Measurements from ENCODE around the gene GPRC5B. TPM values are rescaled to one million over a fixed set of nuclear protein-coding genes. Genes with fewer than 3 reads are reported as not detected.

The GPRC5B gene
- total and polyA plus RNA-seq, 7 experiments from 2014 or later: 0.15 to 9.8 (median 4.8) TPM

GRCh38 chr16:19837984-19838707 lies 46.5 kb downstream of the GPRC5B start:
- H3K4me3 Mint-ChIP-seq: no peak overlapping the region
- H3K9me3 ChIP-seq (ENCODE audit: control insufficient read depth in 2 of 3, low read length in 3 of 3): no peaks in the 10 kb centered on the region
- H3K36me3 Mint-ChIP-seq: no peaks in the 10 kb centered on the region
- H3K27me3 Mint-ChIP-seq: no peaks in the 10 kb centered on the region
- no peaks in the 10 kb centered on the region for H3K9me3 Mint-ChIP-seq
- H3K4me3 ChIP-seq (ENCODE audit: low read length): no peak overlapping the region
- H3K27ac ChIP-seq (ENCODE audit: low read depth, low read length): no peak overlapping the region
- H3K36me3 ChIP-seq (ENCODE audit: control insufficient read depth in 2 of 3, insufficient read depth in 3 of 3, low read length in 3 of 3): no peaks in the 10 kb centered on the region
- peak overlapping the region in 1 of 9 donors; percentile 20 for H3K27ac Mint-ChIP-seq
- no peak for ATAC-seq
- H3K27me3 ChIP-seq (ENCODE audit: control insufficient read depth in 2 of 2, insufficient read depth in 2 of 2, low read length in 2 of 2): no peaks in the 10 kb centered on the region
- ChIA-PET CTCF (no interaction called here), POLR2A (no interaction called here)
- intact Hi-C loops (cut with micrococcal nuclease): no loop called here
- no peaks in the 10 kb centered on the region for H3K4me1 Mint-ChIP-seq
- DNase-seq: no peak
- no peaks in the 10 kb centered on the region for H3K4me1 ChIP-seq (ENCODE audit: control insufficient read depth in 2 of 2, insufficient read depth in 2 of 2, low read length in 2 of 2)

- DNase-seq: no peak
- ChIA-PET POLR2A (no interaction called here), CTCF (interaction anchor here (1.0 kb wide), 1 partner anchor 26 kb away, joined by 3 read pairs; no protein-coding TSS in a partner anchor)
- Mint-ChIP-seq H3K27me3 (no peaks in the 10 kb centered on the region), H3K27ac (peak overlapping the region in 1 of 9 donors; percentile 20), H3K9me3 (no peaks in the 10 kb centered on the region), H3K4me1 (no peaks in the 10 kb centered on the region), H3K36me3 (no peaks in the 10 kb centered on the region), H3K4me3 (no peak overlapping the region)
- intact Hi-C loops (cut with micrococcal nuclease): no loop called here
- H3K27me3 ChIP-seq (ENCODE audit: control insufficient read depth in 2 of 2, insufficient read depth in 2 of 2, low read length in 2 of 2): no peaks in the 10 kb centered on the region
- H3K9me3 ChIP-seq (ENCODE audit: control insufficient read depth in 2 of 3, low read length in 3 of 3): no peaks in the 10 kb centered on the region
- H3K4me3 ChIP-seq (ENCODE audit: low read length): no peak overlapping the region
- H3K4me1 ChIP-seq (ENCODE audit: control insufficient read depth in 2 of 2, insufficient read depth in 2 of 2, low read length in 2 of 2): no peaks in the 10 kb centered on the region
- no peaks in the 10 kb centered on the region for H3K36me3 ChIP-seq (ENCODE audit: control insufficient read depth in 2 of 3, insufficient read depth in 3 of 3, low read length in 3 of 3)
- no peak for ATAC-seq
- H3K27ac ChIP-seq (ENCODE audit: low read depth, low read length): no peak overlapping the region
These were observed 47.2 kb downstream of the GPRC5B start for GRCh38 chr16:19837331-19837980.

GRCh38 chr16:19835968-19836421 lies 48.7 kb downstream of the GPRC5B start:
- Mint-ChIP-seq H3K27me3 (no peaks in the 10 kb centered on the region), H3K9me3 (no peaks in the 10 kb centered on the region), H3K4me1 (no peaks in the 10 kb centered on the region), H3K36me3 (no peaks in the 10 kb centered on the region), H3K4me3 (no peak overlapping the region), H3K27ac (no peak overlapping the region)
- H3K27ac ChIP-seq (ENCODE audit: low read depth, low read length): no peak overlapping the region
- no peaks in the 10 kb centered on the region for H3K9me3 ChIP-seq (ENCODE audit: control insufficient read depth in 2 of 3, low read length in 3 of 3)
- ChIA-PET CTCF (no interaction called here), POLR2A (no interaction called here)
- ATAC-seq (no peak), DNase-seq (no peak)
- no peaks in the 10 kb centered on the region for H3K4me1 ChIP-seq (ENCODE audit: control insufficient read depth in 2 of 2, insufficient read depth in 2 of 2, low read length in 2 of 2)
- intact Hi-C loops (cut with micrococcal nuclease): no loop called here
- no peak overlapping the region for H3K4me3 ChIP-seq (ENCODE audit: low read length)
- H3K27me3 ChIP-seq (ENCODE audit: control insufficient read depth in 2 of 2, insufficient read depth in 2 of 2, low read length in 2 of 2): no peaks in the 10 kb centered on the region
- H3K36me3 ChIP-seq (ENCODE audit: control insufficient read depth in 2 of 3, insufficient read depth in 3 of 3, low read length in 3 of 3): no peaks in the 10 kb centered on the region

GRCh38 chr16:19835196-19835595 lies 49.5 kb downstream of the GPRC5B start:
- Mint-ChIP-seq H3K4me3 (no peak overlapping the region), H3K9me3 (no peaks in the 10 kb centered on the region)
- intact Hi-C loops (cut with micrococcal nuclease): no loop called here

GRCh38 chr16:19833581-19833980 lies 51.1 kb downstream of the GPRC5B start:
- CTCF ChIA-PET: no interaction called here
- H3K27ac Mint-ChIP-seq: no peak overlapping the region
- no peaks in the 10 kb centered on the region for H3K9me3 Mint-ChIP-seq
- H3K36me3 Mint-ChIP-seq: no peaks in the 10 kb centered on the region
- H3K4me3 Mint-ChIP-seq: no peak overlapping the region
- no peaks in the 10 kb centered on the region for H3K4me1 ChIP-seq (ENCODE audit: control insufficient read depth in 2 of 2, insufficient read depth in 2 of 2, low read length in 2 of 2)
- H3K27me3 ChIP-seq (ENCODE audit: control insufficient read depth in 2 of 2, insufficient read depth in 2 of 2, low read length in 2 of 2): no peaks in the 10 kb centered on the region
- H3K36me3 ChIP-seq (ENCODE audit: control insufficient read depth in 2 of 3, insufficient read depth in 3 of 3, low read length in 3 of 3): no peaks in the 10 kb centered on the region
- DNase-seq: no peak
- H3K4me1 Mint-ChIP-seq: peaks cover 0 to 2% (median 0%) of the 10 kb centered on the region in 7 donors
- POLR2A ChIA-PET: no interaction called here
- no peaks in the 10 kb centered on the region for H3K27me3 Mint-ChIP-seq
- H3K9me3 ChIP-seq (ENCODE audit: control insufficient read depth in 2 of 3, low read length in 3 of 3): no peaks in the 10 kb centered on the region
- ATAC-seq: no peak
- no peak overlapping the region for H3K27ac ChIP-seq (ENCODE audit: low read depth, low read length)
- no peak overlapping the region for H3K4me3 ChIP-seq (ENCODE audit: low read length)
- intact Hi-C loops (cut with micrococcal nuclease): no loop called here

More at GRCh38 chr16:19835196-19835595, 49.5 kb downstream of the GPRC5B start:
- Histone ChIP-seq H3K27me3 (ENCODE audit: control insufficient read depth in 2 of 2, insufficient read depth in 2 of 2, low read length in 2 of 2) (no peaks in the 10 kb centered on the region), H3K4me3 (ENCODE audit: low read length) (no peak overlapping the region), H3K4me1 (ENCODE audit: control insufficient read depth in 2 of 2, insufficient read depth in 2 of 2, low read length in 2 of 2) (no peaks in the 10 kb centered on the region), H3K36me3 (ENCODE audit: control insufficient read depth in 2 of 3, insufficient read depth in 3 of 3, low read length in 3 of 3) (no peaks in the 10 kb centered on the region), H3K9me3 (ENCODE audit: control insufficient read depth in 2 of 3, low read length in 3 of 3) (no peaks in the 10 kb centered on the region), H3K27ac (ENCODE audit: low read depth, low read length) (no peak overlapping the region)
- DNase-seq: no peak
- Mint-ChIP-seq H3K27me3 (no peaks in the 10 kb centered on the region), H3K36me3 (no peaks in the 10 kb centered on the region), H3K27ac (no peak overlapping the region), H3K4me1 (peaks cover 0 to 2% (median 0%) of the 10 kb centered on the region in 7 donors)
- ATAC-seq: no peak
- POLR2A ChIA-PET: no interaction called here
- CTCF ChIA-PET: interaction anchor here (0.7 kb wide), 1 partner anchor 9 kb away, joined by 3 read pairs; no protein-coding TSS in a partner anchor

GRCh38 chr16:19833176-19833575 lies 51.5 kb downstream of the GPRC5B start:
- POLR2A ChIA-PET: no interaction called here
- Mint-ChIP-seq H3K36me3 (no peaks in the 10 kb centered on the region), H3K27ac (no peak overlapping the region), H3K4me3 (no peak overlapping the region), H3K27me3 (no peaks in the 10 kb centered on the region), H3K4me1 (peaks cover 0 to 2% (median 0%) of the 10 kb centered on the region in 7 donors), H3K9me3 (no peaks in the 10 kb centered on the region)
- DNase-seq: no peak
- H3K4me1 ChIP-seq (ENCODE audit: control insufficient read depth in 2 of 2, insufficient read depth in 2 of 2, low read length in 2 of 2): no peaks in the 10 kb centered on the region
- H3K36me3 ChIP-seq (ENCODE audit: control insufficient read depth in 2 of 3, insufficient read depth in 3 of 3, low read length in 3 of 3): no peaks in the 10 kb centered on the region
- H3K27me3 ChIP-seq (ENCODE audit: control insufficient read depth in 2 of 2, insufficient read depth in 2 of 2, low read length in 2 of 2): no peaks in the 10 kb centered on the region
- no peak overlapping the region for H3K27ac ChIP-seq (ENCODE audit: low read depth, low read length)
- no peak for ATAC-seq
- H3K4me3 ChIP-seq (ENCODE audit: low read length): no peak overlapping the region
- CTCF ChIA-PET: no interaction called here
- no peaks in the 10 kb centered on the region for H3K9me3 ChIP-seq (ENCODE audit: control insufficient read depth in 2 of 3, low read length in 3 of 3)
- intact Hi-C loops (cut with micrococcal nuclease): no loop called here

- Histone ChIP-seq H3K27me3 (ENCODE audit: control insufficient read depth in 2 of 2, insufficient read depth in 2 of 2, low read length in 2 of 2) (no peaks in the 10 kb centered on the region), H3K27ac (ENCODE audit: low read depth, low read length) (no peak overlapping the region), H3K4me3 (ENCODE audit: low read length) (no peak overlapping the region), H3K36me3 (ENCODE audit: control insufficient read depth in 2 of 3, insufficient read depth in 3 of 3, low read length in 3 of 3) (no peaks in the 10 kb centered on the region), H3K9me3 (ENCODE audit: control insufficient read depth in 2 of 3, low read length in 3 of 3) (no peaks in the 10 kb centered on the region), H3K4me1 (ENCODE audit: control insufficient read depth in 2 of 2, insufficient read depth in 2 of 2, low read length in 2 of 2) (no peaks in the 10 kb centered on the region)
- CTCF ChIA-PET: no interaction called here
- peaks cover 0 to 2% (median 0%) of the 10 kb centered on the region in 7 donors for H3K4me1 Mint-ChIP-seq
- H3K9me3 Mint-ChIP-seq: no peaks in the 10 kb centered on the region
- intact Hi-C loops (cut with micrococcal nuclease): no loop called here
- H3K27me3 Mint-ChIP-seq: no peaks in the 10 kb centered on the region
- POLR2A ChIA-PET: no interaction called here
- H3K36me3 Mint-ChIP-seq: no peaks in the 10 kb centered on the region
- DNase-seq (no peak), ATAC-seq (no peak)
- no peak overlapping the region for H3K27ac Mint-ChIP-seq
- H3K4me3 Mint-ChIP-seq: no peak overlapping the region
These were observed 53.0 kb downstream of the GPRC5B start for GRCh38 chr16:19831678-19832077.
